MCF 10A (cell line): Measurements from ENCODE around the gene FBXW5. TPM values are rescaled to one million over a fixed set of nuclear protein-coding genes. Genes with fewer than 3 reads are reported as not detected.

Experiments
- Bru-seq: library from RNA; stranded (reverse); fragments of 400-500 nt; gene quantifications from one replicate; lab custom pipeline; 2021; lab: Mats Ljungman, UMichigan
- BruChase-seq, 2 experiments: library from RNA; stranded (reverse); fragments of 400-500 nt; gene quantifications; one replicate each; lab custom pipeline; 2021; lab: Mats Ljungman, UMichigan
- BruUV-seq: library from RNA; stranded (reverse); fragments of 400-500 nt; replicated peaks from 2 replicates; lab custom pipeline; 2021; lab: Mats Ljungman, UMichigan
- CTCF ChIA-PET: fragments of 300-600 bp; sonication (Branson Sonifier 250); formaldehyde crosslinking; extraction: SDS; loops from one replicate; lab custom pipeline; 2021; ENCODE audit warnings: antibody characterized with exemption, inconsistent platforms; lab: Yijun Ruan, JAX
- POLR2A ChIA-PET: fragments of 300-600, 350-650 bp; sonication (Branson Sonifier 250); formaldehyde crosslinking; extraction: SDS; loops from one replicate; lab custom pipeline; 2020; ENCODE audit warnings: antibody characterized with exemption, inconsistent platforms; lab: Yijun Ruan, JAX
- DNase-seq: peaks from one replicate; pipeline ENCODE4 v3.0.0-alpha.2; 2018; ENCODE audit not compliant: unreplicated experiment
- H3K27ac Mint-ChIP-seq: one replicate; pipeline ENCODE4 v1.8.0; 2022; ENCODE audit warnings: mild to moderate bottlenecking, low read depth, mixed read lengths; ENCODE audit not compliant: unreplicated experiment
- H3K27me3 Mint-ChIP-seq: one replicate; pipeline ENCODE4 v1.8.0; 2022; ENCODE audit warnings: mixed read lengths; ENCODE audit not compliant: insufficient read depth, unreplicated experiment
- H3K36me3 Mint-ChIP-seq: one replicate; pipeline ENCODE4 v1.8.0; 2022; ENCODE audit warnings: mild to moderate bottlenecking, moderate library complexity, mixed read lengths; ENCODE audit not compliant: insufficient read depth, unreplicated experiment
- H3K4me1 Mint-ChIP-seq: one replicate; pipeline ENCODE4 v1.8.0; 2022; ENCODE audit warnings: mixed read lengths; ENCODE audit not compliant: insufficient read depth, unreplicated experiment
- H3K4me3 Mint-ChIP-seq: one replicate; pipeline ENCODE4 v1.8.0; 2022; ENCODE audit warnings: mild to moderate bottlenecking, moderate library complexity, mixed read lengths; ENCODE audit not compliant: unreplicated experiment
- H3K9me3 Mint-ChIP-seq: one replicate; pipeline ENCODE4 v1.8.0; 2022; ENCODE audit warnings: mixed read lengths; ENCODE audit not compliant: unreplicated experiment
- intact Hi-C: fragments of 100-400 bp; cut with micrococcal nuclease; formaldehyde crosslinking; loops from 2 replicates; pipeline ENCODE4 v1.14.1; 2022
- long read RNA-seq: library from polyadenylated mRNA; stranded (forward); transcript quantifications from one replicate; pipeline ENCODE4 v2.0.0, GENCODE V29; 2022
- total RNA-seq: library from RNA; stranded (reverse); gene quantifications from 2 replicates; pipeline ENCODE4 v1.2.3, GENCODE V29; 2022
- TF ChIP-seq, protein P1 (sequence below): fragments of 200-600 bp; IDR thresholded peaks from one replicate; pipeline ENCODE4 v1.8.0; 2022; ENCODE audit warnings: antibody characterized with exemption, mild to moderate bottlenecking; ENCODE audit not compliant: unreplicated experiment

FBXW5 gene, protein sequence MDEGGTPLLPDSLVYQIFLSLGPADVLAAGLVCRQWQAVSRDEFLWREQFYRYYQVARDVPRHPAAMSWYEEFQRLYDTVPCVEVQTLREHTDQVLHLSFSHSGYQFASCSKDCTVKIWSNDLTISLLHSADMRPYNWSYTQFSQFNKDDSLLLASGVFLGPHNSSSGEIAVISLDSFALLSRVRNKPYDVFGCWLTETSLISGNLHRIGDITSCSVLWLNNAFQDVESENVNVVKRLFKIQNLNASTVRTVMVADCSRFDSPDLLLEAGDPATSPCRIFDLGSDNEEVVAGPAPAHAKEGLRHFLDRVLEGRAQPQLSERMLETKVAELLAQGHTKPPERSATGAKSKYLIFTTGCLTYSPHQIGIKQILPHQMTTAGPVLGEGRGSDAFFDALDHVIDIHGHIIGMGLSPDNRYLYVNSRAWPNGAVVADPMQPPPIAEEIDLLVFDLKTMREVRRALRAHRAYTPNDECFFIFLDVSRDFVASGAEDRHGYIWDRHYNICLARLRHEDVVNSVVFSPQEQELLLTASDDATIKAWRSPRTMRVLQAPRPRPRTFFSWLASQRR
- total RNA-seq (88.8 and 100 TPM in 2 replicates), Bru-seq, nascent RNA (percentile 58 among the genes with signal in this experiment), BruChase-seq, experiment 1, labeled RNA remaining after a 6-hour chase (percentile 84 among the genes with signal in this experiment), BruChase-seq, experiment 2, labeled RNA remaining after a 2-hour chase (percentile 68 among the genes with signal in this experiment)
- long read RNA-seq, transcript FBXW5-206 (8 exons, 2,392 nt): minor isoform, 8 of 609 reads
- long read RNA-seq, transcript FBXW5-201 (9 exons, 2,274 nt): major isoform, 309 of 609 reads
- long read RNA-seq, partial matches to known transcripts: 121 of 609 reads
- long read RNA-seq, other reads (novel, unspliced or antisense): 168 of 609 reads

- H3K27ac Mint-ChIP-seq: peak within 1 kb of the TSS; percentile 69
- peak within 1 kb of the TSS; percentile 70 for H3K4me3 Mint-ChIP-seq
- H3K36me3 Mint-ChIP-seq: peaks cover 27% of the 10 kb centered on the region
- no TSS peak for BruUV-seq
- DNase-seq: peak; percentile 93
- intact Hi-C loops: loop anchor here (10.0 kb wide), 1 partner anchor 100 kb away; the partner anchor contains the start of genes AJM1 and PHPT1
- no peaks in the 10 kb centered on the region for H3K4me1 Mint-ChIP-seq
- ChIA-PET CTCF (interaction anchor here (0.6 to 1.2 kb wide), 11 partner anchors 52 to 365 kb away, joined by 3 to 5 read pairs (median 3); partner anchors contain the start of gene CLIC3), POLR2A (interaction anchor here (0.8 to 1.7 kb wide), 9 partner anchors 43 to 137 kb away, joined by 3 to 10 read pairs (median 5); partner anchors contain the start of genes EDF1, PAXX and TRAF2)
- TF ChIP-seq, protein P1, sequence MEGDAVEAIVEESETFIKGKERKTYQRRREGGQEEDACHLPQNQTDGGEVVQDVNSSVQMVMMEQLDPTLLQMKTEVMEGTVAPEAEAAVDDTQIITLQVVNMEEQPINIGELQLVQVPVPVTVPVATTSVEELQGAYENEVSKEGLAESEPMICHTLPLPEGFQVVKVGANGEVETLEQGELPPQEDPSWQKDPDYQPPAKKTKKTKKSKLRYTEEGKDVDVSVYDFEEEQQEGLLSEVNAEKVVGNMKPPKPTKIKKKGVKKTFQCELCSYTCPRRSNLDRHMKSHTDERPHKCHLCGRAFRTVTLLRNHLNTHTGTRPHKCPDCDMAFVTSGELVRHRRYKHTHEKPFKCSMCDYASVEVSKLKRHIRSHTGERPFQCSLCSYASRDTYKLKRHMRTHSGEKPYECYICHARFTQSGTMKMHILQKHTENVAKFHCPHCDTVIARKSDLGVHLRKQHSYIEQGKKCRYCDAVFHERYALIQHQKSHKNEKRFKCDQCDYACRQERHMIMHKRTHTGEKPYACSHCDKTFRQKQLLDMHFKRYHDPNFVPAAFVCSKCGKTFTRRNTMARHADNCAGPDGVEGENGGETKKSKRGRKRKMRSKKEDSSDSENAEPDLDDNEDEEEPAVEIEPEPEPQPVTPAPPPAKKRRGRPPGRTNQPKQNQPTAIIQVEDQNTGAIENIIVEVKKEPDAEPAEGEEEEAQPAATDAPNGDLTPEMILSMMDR: peak; percentile 91
- H3K27me3 Mint-ChIP-seq: no peaks in the 10 kb centered on the region
- no peaks in the 10 kb centered on the region for H3K9me3 Mint-ChIP-seq
Measured at GRCh38 chr9:136944519-136945332, at the start of gene FBXW5, which contains the start of gene C8G. Gene FBXW5, minus strand, starts transcription at chr9:136944738. Its CDS starts 655 bp downstream, at chr9:136944083. Gene C8G, plus strand, starts transcription at chr9:136945243. Its CDS starts 78 bp downstream, at chr9:136945321.

- TSS peak; percentile 82 for BruUV-seq
- no peak for DNase-seq
- Mint-ChIP-seq H3K36me3 (peaks cover 12% of the 10 kb centered on the region), H3K27me3 (no peaks in the 10 kb centered on the region), H3K27ac (peak overlapping the region; percentile 81), H3K9me3 (no peaks in the 10 kb centered on the region), H3K4me3 (peak overlapping the region; percentile 82), H3K4me1 (peaks cover 4% of the 10 kb centered on the region)
- POLR2A ChIA-PET: interaction anchor here (0.8 to 2.0 kb wide), 5 partner anchors 21 to 137 kb away, joined by 3 to 9 read pairs (median 5); no protein-coding TSS in a partner anchor
- CTCF ChIA-PET: interaction anchor here (0.6 to 2.1 kb wide), 4 partner anchors 36 to 822 kb away, joined by 3 to 7 read pairs (median 4); no protein-coding TSS in a partner anchor
- TF ChIP-seq, protein P1: no peak
- intact Hi-C loops: loop anchor here (1.0 kb wide), 1 partner anchor 45 kb away; no protein-coding TSS in a partner anchor
Measured at GRCh38 chr9:136992819-136993369, 48.4 kb upstream of the FBXW5 start.

GRCh38 chr9:136991993-136992818 lies 47.7 kb upstream of the FBXW5 start, which contains the start of gene PAXX:
Gene PAXX, plus strand, starts transcription at chr9:136992422. Its CDS starts 22 bp downstream, at chr9:136992444.
- intact Hi-C loops: loop anchor here (1.0 kb wide), 1 partner anchor 44 kb away; no protein-coding TSS in a partner anchor
- TF ChIP-seq, protein P1: no peak
- DNase-seq: peak; percentile 88
- ChIA-PET POLR2A (interaction anchor here (0.8 to 2.0 kb wide), 8 partner anchors 12 to 137 kb away, joined by 3 to 9 read pairs (median 5); partner anchors contain the start of genes EDF1 and FBXW5), CTCF (interaction anchor here (0.6 to 2.1 kb wide), 4 partner anchors 12 to 821 kb away, joined by 3 to 7 read pairs (median 4); no protein-coding TSS in a partner anchor)
- no peaks in the 10 kb centered on the region for H3K27me3 Mint-ChIP-seq
- no peaks in the 10 kb centered on the region for H3K9me3 Mint-ChIP-seq
- H3K4me1 Mint-ChIP-seq: no peaks in the 10 kb centered on the region
- no TSS peak for BruUV-seq
- peak within 1 kb of the TSS; percentile 82 for H3K4me3 Mint-ChIP-seq
- H3K36me3 Mint-ChIP-seq: peaks cover 12% of the 10 kb centered on the region
- peak within 1 kb of the TSS; percentile 81 for H3K27ac Mint-ChIP-seq
